ENCODE measurements around the gene ESYT2.

ESYT2 gene

GRCh38 chr7:158805414-158805813 lies 23.9 kb downstream of the ESYT2 start:
- no peak for TF ChIP-seq GATA3 (IDR thresholded peaks at IDR 0.05; ENCODE audit: low read depth, low read length)
- TF ChIP-seq GATA2 (IDR thresholded peaks at IDR 0.05; ENCODE audit: low read depth, low read length), result no peak

GRCh38 chr7:158804335-158804734 lies 25.0 kb downstream of the ESYT2 start:
- TF ChIP-seq GATA2 (IDR thresholded peaks at IDR 0.05; ENCODE audit: low read depth, low read length), result no peak
- TF ChIP-seq GATA3 (IDR thresholded peaks at IDR 0.05; ENCODE audit: low read depth, low read length), result no peak

GRCh38 chr7:158803367-158803969 lies 25.8 kb downstream of the ESYT2 start:
- TF ChIP-seq GATA3 (IDR thresholded peaks at IDR 0.05; ENCODE audit: low read depth, low read length) (no peak), GATA2 (IDR thresholded peaks at IDR 0.05; ENCODE audit: low read depth, low read length) (no peak)

GRCh38 chr7:158802535-158803366 lies 26.6 kb downstream of the ESYT2 start:
- TF ChIP-seq GATA3 (IDR thresholded peaks at IDR 0.05; ENCODE audit: low read depth, low read length), result no peak
- no peak for TF ChIP-seq GATA2 (IDR thresholded peaks at IDR 0.05; ENCODE audit: low read depth, low read length)

- TF ChIP-seq GATA2 (IDR thresholded peaks at IDR 0.05; ENCODE audit: low read depth, low read length), result no peak
- TF ChIP-seq GATA3 (IDR thresholded peaks at IDR 0.05; ENCODE audit: low read depth, low read length), result no peak
Observed at GRCh38 chr7:158798741-158799140, 30.6 kb downstream of the ESYT2 start.

GRCh38 chr7:158796667-158797066 lies 32.6 kb downstream of the ESYT2 start:
- TF ChIP-seq GATA3 (IDR thresholded peaks at IDR 0.05; ENCODE audit: low read depth, low read length) (no peak), GATA2 (IDR thresholded peaks at IDR 0.05; ENCODE audit: low read depth, low read length) (no peak)

GRCh38 chr7:158795272-158795671 lies 34.0 kb downstream of the ESYT2 start:
- TF ChIP-seq GATA2 (IDR thresholded peaks at IDR 0.05; ENCODE audit: low read depth, low read length) (no peak), GATA3 (IDR thresholded peaks at IDR 0.05; ENCODE audit: low read depth, low read length) (no peak)

- TF ChIP-seq GATA3 (IDR thresholded peaks at IDR 0.05; ENCODE audit: low read depth, low read length) (no peak), GATA2 (IDR thresholded peaks at IDR 0.05; ENCODE audit: low read depth, low read length) (no peak)
Observed at GRCh38 chr7:158791107-158791506, 38.2 kb downstream of the ESYT2 start.

- TF ChIP-seq GATA2 (IDR thresholded peaks at IDR 0.05; ENCODE audit: low read depth, low read length), result no peak
- no peak for TF ChIP-seq GATA3 (IDR thresholded peaks at IDR 0.05; ENCODE audit: low read depth, low read length)
Observed at GRCh38 chr7:158789842-158790241, 39.5 kb downstream of the ESYT2 start.

GRCh38 chr7:158786898-158787297 lies 42.4 kb downstream of the ESYT2 start:
- TF ChIP-seq GATA3 (IDR thresholded peaks at IDR 0.05; ENCODE audit: low read depth, low read length) (no peak), GATA2 (IDR thresholded peaks at IDR 0.05; ENCODE audit: low read depth, low read length) (no peak)

GRCh38 chr7:158784270-158784669 lies 45.0 kb downstream of the ESYT2 start:
- TF ChIP-seq GATA3 (IDR thresholded peaks at IDR 0.05; ENCODE audit: low read depth, low read length) (no peak), GATA2 (IDR thresholded peaks at IDR 0.05; ENCODE audit: low read depth, low read length) (no peak)

GRCh38 chr7:158783595-158783994 lies 45.7 kb downstream of the ESYT2 start:
- TF ChIP-seq GATA3 (IDR thresholded peaks at IDR 0.05; ENCODE audit: low read depth, low read length) (no peak), GATA2 (IDR thresholded peaks at IDR 0.05; ENCODE audit: low read depth, low read length) (no peak)

GRCh38 chr7:158782761-158783401 lies 46.4 kb downstream of the ESYT2 start:
- no peak for TF ChIP-seq GATA2 (IDR thresholded peaks at IDR 0.05; ENCODE audit: low read depth, low read length)
- no peak for TF ChIP-seq GATA3 (IDR thresholded peaks at IDR 0.05; ENCODE audit: low read depth, low read length)

- TF ChIP-seq GATA2 (IDR thresholded peaks at IDR 0.05; ENCODE audit: low read depth, low read length), result no peak
- TF ChIP-seq GATA3 (IDR thresholded peaks at IDR 0.05; ENCODE audit: low read depth, low read length), result no peak
Observed at GRCh38 chr7:158781974-158782664, 47.2 kb downstream of the ESYT2 start.

Data from SH-SY5Y (cell line).